ENCODE data around the gene RNF121. TPM values are rescaled to one million over a fixed set of nuclear protein-coding genes. Genes with fewer than 3 reads are reported as not detected.

RNF121 gene
- total and polyA plus RNA-seq, 2 of the 13 experiments (the other 11 are each of a cell fraction or from before 2014, with no cell fraction given), result 28.6 to 44.3 TPM

- TF ChIP-seq ZNF747 (CRISPR knock-in tag; IDR thresholded peaks at IDR 0.05; ENCODE audit: borderline replicate concordance) (no peak), SP5 (CRISPR knock-in tag; IDR thresholded peaks at IDR 0.05; ENCODE audit: borderline replicate concordance, low read depth) (no peak), GATAD2A (CRISPR knock-in tag; IDR thresholded peaks at IDR 0.05) (no peak), DDIT3 (CRISPR knock-in tag; IDR thresholded peaks at IDR 0.05) (no peak)
These were observed 71.5 kb downstream of the RNF121 start (continued) for GRCh38 chr11:72000202-72000867.

DNA sequence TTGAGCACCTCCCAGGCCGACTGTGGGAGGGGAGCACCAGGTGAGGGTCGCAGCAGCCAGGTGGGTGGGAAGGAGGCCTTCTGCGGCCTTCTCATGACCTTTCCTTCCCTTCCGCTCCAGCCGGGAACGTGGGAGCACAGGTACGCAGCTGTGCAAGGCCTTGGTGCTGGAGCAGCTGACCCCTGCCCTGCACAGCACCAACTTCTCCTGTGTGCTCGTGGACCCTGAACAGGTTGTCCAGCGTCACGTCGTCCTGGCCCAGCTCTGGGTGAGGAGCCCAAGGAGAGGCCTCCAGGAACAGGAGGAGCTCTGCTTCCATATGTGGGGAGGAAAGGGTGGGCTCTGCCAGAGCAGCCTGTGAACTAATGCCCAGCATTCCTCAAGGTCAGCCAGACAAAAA is 72.4 kb downstream of the RNF121 start:
- H3K27me3 ChIP-seq (ENCODE audit: control insufficient read depth in 1 of 2, insufficient read depth in 2 of 2, low read length in 2 of 2), result no peaks in the 10 kb centered on the region
- H3K27ac ChIP-seq (ENCODE audit: extremely low read length, insufficient read depth, low read length), result no peak overlapping the region
- no peaks in the 10 kb centered on the region for H4K20me1 ChIP-seq (ENCODE audit: insufficient read depth, low read length)
- FAIRE-seq (no peak), DNase-seq (ENCODE audit: low spot score) (no peak), ATAC-seq (peak; percentile 10; the same call in 2 of the 3 replicates)
- H3K36me3 ChIP-seq (replicated peaks in 1 of 2; ENCODE audit: control insufficient read depth in 1 of 2, insufficient read depth in 2 of 2, low read length in 2 of 2), result peaks cover 34 to 73% of the 10 kb centered on the region in 2 experiments
- no peak overlapping the region for H3K4me2 ChIP-seq (ENCODE audit: low read depth, low read length)
- no peak overlapping the region for H3K4me3 ChIP-seq (replicated peaks in 1 of 3; ENCODE audit: insufficient read depth in 1 of 3, low read depth in 2 of 3, low read length in 3 of 3)
- ChIA-PET POLR2A (no interaction called here), CTCF (ENCODE audit: low intra/inter-chr PET ratio, low total read pairs) (no interaction called here)
- TF ChIP-seq POLR2A (IDR thresholded peaks at IDR 0.05; ENCODE audit: insufficient read depth in 1 of 2, low read depth in 2 of 2, low read length in 2 of 2) (0 out of 4 replicates have a peak, but pooled peaks of 1 of the 2 experiments have one; percentile 14), ZFY (CRISPR knock-in tag; IDR thresholded peaks at IDR 0.05) (no peak), ZNF510 (CRISPR knock-in tag; IDR thresholded peaks at IDR 0.05; ENCODE audit: low read depth) (no peak)
- no peak overlapping the region for H3K9ac ChIP-seq (ENCODE audit: insufficient read depth, low read depth, low read length)
- no peak overlapping the region for H2AFZ ChIP-seq (ENCODE audit: low read length)
- H3K4me1 ChIP-seq (ENCODE audit: insufficient read depth, low read length), result no peaks in the 10 kb centered on the region
- in situ Hi-C loops (cut with HindIII; ENCODE audit: extremely low pct_ligation_motif_present, low pct_unique_long_range_greater_than_20kb) (no loop called here), intact Hi-C loops (cut with micrococcal nuclease; ENCODE audit: unreplicated experiment) (no loop called here)
- H3K79me2 ChIP-seq (ENCODE audit: insufficient read depth, low read length), result no peaks in the 10 kb centered on the region
- BruUV-seq (replicated peaks), result no TSS peak
- 92% methylated on average over 6 of the region's 11 CpGs for WGBS (ENCODE audit: low lambda C conversion rate)
- H3K9me3 ChIP-seq (ENCODE audit: low read length), result no peaks in the 10 kb centered on the region

Measured in HepG2 (cell line).